NK-92 (cell line): Measurements from ENCODE around the gene C11orf21.

Experiments used
- DNase-seq: peaks from one replicate; lab custom pipeline; 2025; ENCODE audit not compliant: unreplicated experiment; lab: John Stamatoyannopoulos, UW

The C11orf21 gene

DNA sequence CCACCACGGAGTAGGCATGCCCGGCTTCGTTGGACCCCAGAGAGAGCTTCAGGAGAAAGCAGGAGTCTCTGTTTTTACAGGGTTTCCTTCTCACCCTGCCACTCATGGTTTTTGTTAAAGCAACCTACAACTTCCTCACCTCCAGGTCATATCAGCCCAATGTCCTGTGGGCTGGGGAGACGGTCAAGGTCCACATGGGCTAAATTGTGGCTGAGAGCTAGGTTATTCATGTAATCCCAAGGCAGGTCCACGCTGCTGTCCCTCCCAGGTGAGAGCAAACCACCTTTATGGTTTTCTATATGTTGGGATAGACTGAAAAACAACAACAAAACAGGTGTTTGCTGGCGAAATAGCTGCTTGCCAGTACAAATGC is 19.6 kb upstream of the C11orf21 start:
- DNase-seq = no peak

- DNase-seq = no peak
Measured at GRCh38 chr11:2320568-2321310, 19.0 kb upstream of the C11orf21 start.

- DNase-seq = no peak
Measured at GRCh38 chr11:2319791-2320472, 18.2 kb upstream of the C11orf21 start.

- DNase-seq = no peak
Measured at GRCh38 chr11:2318707-2319106, 17.0 kb upstream of the C11orf21 start.

- no peak for DNase-seq
Measured at GRCh38 chr11:2318123-2318522, 16.4 kb upstream of the C11orf21 start.

DNA sequence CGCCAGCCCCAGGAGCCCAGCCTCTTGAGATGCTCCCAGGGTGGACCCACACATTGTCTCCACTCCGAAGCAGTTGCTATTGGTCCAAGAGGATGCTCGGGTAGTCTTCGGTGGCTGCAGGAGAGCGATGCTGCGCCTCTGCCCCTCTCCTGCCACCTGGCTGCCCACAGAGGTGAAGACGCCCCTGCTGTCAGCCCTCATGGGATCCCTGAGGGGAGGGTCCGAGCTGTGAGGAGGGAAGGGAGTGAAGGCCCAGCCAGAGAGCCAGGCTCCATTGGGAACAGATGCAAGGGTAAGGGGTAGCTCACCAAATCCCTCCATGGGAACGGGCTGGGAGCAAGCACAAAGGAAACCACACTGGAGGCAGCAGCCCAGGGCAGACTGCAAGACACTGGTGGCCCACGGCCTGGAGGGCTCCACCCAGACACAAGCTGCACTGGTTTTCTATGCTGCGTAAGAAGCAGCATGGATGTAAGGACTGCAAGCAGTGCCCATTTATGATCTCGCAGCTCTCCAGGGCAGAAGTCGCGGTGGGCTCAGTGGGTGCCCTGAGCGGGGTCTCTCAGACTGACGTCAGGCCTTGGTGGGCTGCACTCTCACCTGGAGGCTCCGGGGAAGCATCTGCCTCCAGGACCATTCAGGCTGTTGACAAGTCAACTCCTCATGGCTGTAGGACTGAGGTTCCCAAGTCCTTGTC is 15.8 kb upstream of the C11orf21 start:
- no peak for DNase-seq

GRCh38 chr11:2316963-2317244 is 15.2 kb upstream of the C11orf21 start:
- DNase-seq = no peak

- DNase-seq = no peak
Measured at GRCh38 chr11:2316169-2316962, 14.6 kb upstream of the C11orf21 start.

GRCh38 chr11:2315395-2316168 is 13.9 kb upstream of the C11orf21 start:
- no peak for DNase-seq

DNA sequence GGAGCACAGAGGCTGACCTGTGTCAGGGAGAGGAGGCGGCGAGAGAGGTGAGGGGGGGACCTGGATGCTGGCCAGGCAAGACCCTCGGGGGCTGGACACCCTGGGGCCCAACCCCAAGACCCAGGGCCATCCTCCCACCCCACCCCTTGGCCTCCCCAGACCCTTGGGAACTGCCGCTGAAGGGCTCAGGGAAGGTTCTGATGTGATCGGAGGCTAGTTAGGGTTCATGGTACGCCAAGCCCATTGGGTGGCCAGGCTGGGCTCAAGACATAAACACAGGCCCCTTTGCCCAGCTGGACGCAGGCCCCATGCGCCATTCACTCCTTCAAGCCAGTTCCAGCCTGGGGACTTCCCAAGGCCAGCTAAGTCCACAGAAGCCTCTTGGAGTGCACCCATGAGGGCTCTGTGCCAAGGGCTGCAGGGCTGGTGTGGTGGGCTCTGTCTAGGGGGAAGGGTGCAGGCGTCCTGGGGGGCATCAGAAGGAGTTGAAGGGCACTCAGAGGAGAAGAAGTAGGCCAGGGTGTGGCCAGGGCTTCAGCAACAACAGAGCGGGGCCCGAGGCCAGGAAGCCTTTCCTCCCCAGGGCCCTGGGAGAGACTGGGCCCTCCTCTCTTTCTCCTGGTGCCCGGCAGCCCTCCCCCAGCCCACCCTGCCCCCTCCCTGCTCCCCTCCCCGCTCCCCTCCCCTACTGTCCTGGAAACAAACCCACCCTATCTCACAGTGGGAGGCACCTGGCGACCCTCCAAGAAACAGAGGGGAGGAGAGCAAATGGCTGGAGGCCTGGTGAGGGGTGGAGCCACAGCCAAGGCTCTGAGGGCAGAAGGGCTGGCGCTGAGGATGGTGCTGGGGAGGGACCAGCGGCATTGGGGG is 13.0 kb upstream of the C11orf21 start:
- no peak for DNase-seq

DNA sequence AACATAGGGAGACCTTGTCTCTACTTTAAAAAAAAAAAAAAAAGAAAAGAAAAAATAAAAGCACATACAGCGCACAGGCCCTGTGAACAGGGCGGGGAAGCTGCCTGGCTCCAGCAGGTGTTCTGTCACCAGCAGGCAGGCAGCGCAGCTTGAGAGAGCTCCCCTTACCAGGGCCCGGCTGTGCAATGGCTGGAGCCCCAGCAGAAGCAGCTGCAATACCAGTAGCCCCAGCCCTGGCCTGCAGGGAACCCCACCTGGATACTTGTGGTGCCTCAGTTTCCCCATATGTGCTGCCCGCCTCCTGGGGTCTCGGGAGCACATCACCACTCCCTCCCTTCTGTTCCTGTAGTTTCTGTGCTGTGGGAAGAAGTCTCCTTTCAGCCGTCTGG is 12.4 kb upstream of the C11orf21 start:
- no peak for DNase-seq

GRCh38 chr11:2313051-2313951 is 11.6 kb upstream of the C11orf21 start:
- no peak for DNase-seq

DNA sequence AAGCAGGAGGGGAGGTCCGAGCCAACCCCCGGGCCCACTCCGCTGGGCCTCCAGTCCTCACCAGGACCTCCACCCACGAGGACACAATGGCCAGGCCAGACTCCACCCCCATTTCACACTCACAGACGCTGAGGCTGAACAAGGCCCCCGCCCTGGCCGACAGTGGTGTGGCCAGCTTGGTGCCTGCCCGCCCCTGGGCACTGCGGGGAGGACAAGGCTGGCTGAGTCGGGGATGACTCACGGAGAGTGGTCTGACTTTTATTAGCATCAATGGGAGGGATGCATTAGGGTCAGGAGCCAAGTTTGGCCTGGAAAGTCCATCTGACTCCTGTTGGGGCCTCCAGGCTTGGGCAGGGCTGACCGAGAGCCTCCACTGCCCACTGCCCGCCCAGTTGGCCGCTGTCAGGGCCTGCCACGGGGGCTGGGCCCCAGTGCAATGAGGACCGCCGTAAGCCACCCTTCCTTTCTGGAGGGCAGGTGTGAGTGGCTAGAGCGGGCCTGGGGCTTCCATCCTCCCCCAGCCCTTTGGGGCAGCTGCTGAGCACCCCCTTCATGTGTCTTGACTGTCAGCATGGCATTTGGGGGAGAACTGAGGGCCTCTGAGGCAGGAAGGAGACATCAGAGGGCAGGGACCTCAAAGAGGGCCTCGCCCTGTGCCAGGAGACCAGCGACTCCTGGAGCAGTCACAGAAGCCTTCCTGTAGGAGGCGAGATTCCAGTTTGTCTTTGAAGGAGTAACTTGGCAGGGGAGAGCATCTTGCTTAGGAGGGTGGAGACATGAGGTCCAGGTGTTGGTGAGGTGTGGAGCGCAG is 10.7 kb upstream of the C11orf21 start:
- DNase-seq = no peak

- DNase-seq = no peak
Measured at GRCh38 chr11:2311353-2312133, 9.8 kb upstream of the C11orf21 start.

GRCh38 chr11:2310786-2311352 is 9.2 kb upstream of the C11orf21 start:
- DNase-seq = no peak

GRCh38 chr11:2310073-2310785 is 8.5 kb upstream of the C11orf21 start:
- DNase-seq = no peak
